ENCODE measurements around the gene KANK3.
A peak's percentile ranks its signal among the peaks of the same experiment; 100 is the strongest.
"Not testable (repeated sequence)": the region's sequence is repeated elsewhere in the genome, so short reads cannot be mapped to it uniquely, and the experiment has no call there.

The KANK3 gene

GRCh38 chr19:8370176-8371010 is 27.3 kb upstream of the KANK3 start:
- DNase-seq (ENCODE audit: low spot score): no peak

DNA sequence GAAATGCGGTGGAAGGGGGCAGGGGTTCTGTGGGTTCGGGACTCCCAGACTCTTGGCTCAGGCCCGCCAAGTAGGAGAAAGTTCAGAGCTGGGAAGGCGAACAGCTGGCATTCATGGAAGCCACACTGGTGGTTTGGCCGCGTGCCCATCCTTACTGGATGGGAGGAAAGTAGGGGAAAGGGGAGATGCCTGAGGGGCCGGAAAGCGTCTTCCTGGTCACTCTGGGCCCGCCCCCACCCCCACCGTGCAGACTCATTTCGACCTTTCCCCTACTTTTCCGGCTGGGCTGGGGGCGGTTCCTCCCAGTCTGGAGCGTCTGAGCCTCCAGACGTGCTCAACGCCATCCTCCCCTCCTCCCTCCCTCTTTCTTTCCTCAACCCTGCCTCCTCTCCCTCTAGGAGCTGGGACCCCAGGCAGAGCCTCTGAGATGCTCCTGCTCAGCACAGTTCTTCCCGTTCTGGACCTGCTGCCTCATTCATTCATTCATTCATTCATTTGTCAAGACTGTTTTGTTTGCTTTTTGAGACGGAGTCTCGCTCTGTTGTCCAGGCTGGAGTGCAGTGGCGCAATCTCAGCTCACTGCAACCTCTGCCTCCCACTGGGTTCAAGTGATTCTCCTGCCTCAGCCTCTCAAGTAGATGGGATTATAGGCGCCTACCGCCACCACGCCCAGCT is 24.4 kb upstream of the KANK3 start:
- DNase-seq (ENCODE audit: low spot score): peak; percentile 89

GRCh38 chr19:8366961-8367326 is 23.9 kb upstream of the KANK3 start:
- DNase-seq (ENCODE audit: low spot score): peak; percentile 47

- no peak for DNase-seq (ENCODE audit: low spot score)
These were observed 23.1 kb upstream of the KANK3 start for GRCh38 chr19:8366121-8366581.

- DNase-seq (ENCODE audit: low spot score): peak; percentile 65
These were observed 21.0 kb upstream of the KANK3 start, which contains the start of gene ANGPTL4 for GRCh38 chr19:8363803-8364771. Gene ANGPTL4, plus strand, starts transcription at chr19:8364155. Its CDS starts 167 bp downstream, at chr19:8364322.

DNA sequence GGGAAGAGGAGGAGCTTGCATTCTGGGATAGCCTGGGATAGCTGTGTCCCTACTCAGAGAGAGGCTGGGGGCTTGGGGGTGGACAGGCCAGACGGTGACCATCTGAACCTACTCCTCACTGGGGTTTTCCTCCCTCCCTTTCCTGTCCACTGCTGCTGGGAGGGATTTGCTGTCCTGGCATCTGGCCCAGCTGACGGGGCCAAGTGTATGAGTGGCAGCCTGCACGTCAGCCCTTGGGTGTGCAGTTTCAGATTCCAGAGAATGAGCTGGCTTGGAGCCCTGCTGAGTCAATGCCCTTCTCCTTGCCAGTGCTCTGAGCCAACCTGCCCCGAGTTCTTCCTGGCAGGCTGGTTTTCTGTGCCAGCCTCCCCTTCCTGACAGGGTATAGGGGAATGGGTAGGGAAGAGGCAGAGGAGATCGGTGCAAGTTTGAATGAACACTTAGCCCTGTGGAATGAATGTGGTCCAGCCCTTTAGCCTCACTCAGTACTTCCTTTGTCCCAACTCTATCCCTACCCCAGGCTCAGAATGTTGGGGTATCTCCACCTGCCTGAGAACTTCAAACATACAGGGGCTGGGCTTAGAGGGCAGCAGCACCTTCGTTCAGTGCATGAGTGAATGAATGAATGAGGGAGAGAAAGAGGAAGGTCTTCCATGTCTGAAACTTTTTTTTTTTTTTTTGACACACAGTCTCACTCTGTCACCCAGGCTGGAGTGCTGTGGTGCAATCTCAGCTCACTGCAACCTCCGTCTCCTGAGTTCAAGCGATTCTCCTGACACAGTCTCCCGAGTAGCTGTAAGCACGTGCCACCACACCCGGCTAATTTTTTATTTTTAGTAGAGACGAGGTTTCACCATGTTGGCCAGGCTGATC is 19.1 kb upstream of the KANK3 start:
- DNase-seq (ENCODE audit: low spot score): peak; percentile 84

DNA sequence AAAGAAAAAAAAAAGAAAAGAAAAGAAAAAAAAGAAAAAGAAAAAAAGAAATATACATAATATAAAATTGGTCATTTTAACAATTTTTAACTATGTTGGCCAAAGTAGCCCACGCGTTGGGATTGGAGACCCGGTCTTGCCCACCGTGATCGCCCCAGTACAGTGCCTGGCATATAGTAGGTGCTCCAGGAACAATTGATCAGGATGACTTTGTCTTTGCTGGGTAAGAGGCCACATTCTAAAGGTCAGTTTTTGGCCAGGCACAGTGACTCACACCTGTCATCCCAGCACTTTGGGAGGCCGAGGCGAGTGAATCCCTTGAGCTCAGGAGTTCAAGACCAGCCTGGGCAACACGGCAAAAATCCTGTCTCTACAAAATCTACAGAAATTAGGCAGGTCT is 17.1 kb upstream of the KANK3 start:
- DNase-seq (ENCODE audit: low spot score): no peak

GRCh38 chr19:8358948-8359347 is 15.9 kb upstream of the KANK3 start:
- DNase-seq (ENCODE audit: low spot score): no peak

DNA sequence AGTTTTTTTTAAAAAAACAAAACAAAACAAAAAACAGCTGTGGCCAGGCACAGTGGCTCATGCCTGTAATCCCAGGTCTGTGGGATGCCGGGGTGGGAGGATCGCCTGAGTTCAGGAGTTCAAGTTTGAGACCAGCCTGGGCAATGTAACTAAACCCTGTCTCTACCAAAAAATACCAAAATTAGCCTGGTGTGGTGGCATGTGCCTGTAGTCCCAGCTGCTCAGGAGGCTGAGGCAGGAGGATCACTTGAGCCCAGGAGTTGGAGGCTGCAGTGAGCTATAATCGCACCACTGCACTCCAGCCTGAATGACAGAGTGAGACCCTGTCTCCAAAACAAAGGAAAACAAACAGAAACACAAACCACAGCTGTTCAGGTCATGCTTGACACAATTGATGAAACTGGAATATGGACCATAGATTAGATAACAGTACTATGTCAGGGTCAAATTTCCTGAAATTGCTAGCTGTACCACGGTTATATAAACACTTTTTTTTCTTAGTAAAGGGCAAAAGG is 14.0 kb upstream of the KANK3 start:
- DNase-seq (ENCODE audit: low spot score): no peak

GRCh38 chr19:8355631-8356402 is 12.8 kb upstream of the KANK3 start:
- no peak for DNase-seq (ENCODE audit: low spot score)

DNA sequence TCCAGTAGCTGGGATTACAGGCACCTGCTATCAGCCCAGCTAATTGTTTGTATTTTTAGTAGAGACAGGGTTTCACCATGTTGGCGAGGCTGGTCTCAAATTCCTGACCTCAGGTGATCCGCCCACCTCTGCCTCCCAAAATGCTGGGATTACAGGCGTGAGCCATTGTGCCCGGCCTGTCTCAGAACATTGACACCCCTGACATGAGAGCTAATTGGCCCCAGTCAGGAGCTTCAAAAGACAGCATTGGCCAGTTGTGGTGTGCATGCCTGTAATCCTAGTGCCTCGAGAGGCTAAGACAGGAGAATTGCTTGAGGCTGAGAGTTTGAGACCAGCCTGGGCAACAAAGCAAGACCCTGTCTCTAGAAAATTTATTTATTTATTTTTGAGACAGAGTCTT is 9.8 kb upstream of the KANK3 start:
- not testable (repeated sequence) for DNase-seq (ENCODE audit: low spot score)

GRCh38 chr19:8352134-8352827 is 9.2 kb upstream of the KANK3 start:
- no peak for DNase-seq (ENCODE audit: low spot score)

GRCh38 chr19:8349629-8350372 is 6.7 kb upstream of the KANK3 start:
- not testable (repeated sequence) for DNase-seq (ENCODE audit: low spot score)

DNA sequence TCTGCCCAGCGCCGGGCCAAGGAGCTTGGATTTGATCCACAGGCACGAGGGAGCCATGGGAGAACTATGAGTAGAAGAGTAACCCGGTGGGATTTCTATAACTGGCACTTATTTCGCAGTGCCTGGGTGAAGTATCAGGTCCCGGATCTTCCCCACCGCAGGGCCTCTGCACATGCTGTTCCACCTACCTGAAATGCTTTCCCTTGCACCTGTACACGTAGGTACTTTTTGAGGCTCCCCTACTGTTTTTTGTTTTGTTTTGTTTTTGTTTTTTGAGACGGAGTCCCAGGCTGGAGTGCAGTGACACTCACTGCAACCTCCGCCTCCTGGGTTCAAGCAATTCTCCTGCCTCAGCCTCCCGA is 402 bp upstream of the KANK3 start:
- no peak for DNase-seq (ENCODE audit: low spot score)

- no peak for DNase-seq (ENCODE audit: low spot score)
These were observed 762 bp downstream of the KANK3 start for GRCh38 chr19:8342316-8342683.

DNA sequence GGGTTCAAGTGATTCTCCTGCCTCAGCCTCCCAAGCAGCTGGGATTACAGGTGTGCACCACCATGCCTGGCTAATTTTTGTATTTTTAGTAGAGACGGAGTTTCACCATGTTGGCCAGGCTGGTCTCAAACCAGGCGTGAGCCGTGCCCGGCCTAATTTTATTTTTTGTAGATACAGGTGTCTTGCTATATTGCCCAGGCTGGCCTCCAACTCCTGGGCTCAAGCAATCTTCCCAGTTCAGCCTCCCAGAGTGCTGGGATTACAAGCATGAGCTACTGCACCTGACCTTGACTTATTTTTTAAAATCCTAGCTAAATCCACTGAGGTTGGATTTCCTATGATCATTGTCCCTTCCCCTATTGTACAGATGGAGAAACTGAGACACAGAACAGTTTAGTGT is 1.6 kb downstream of the KANK3 start:
- not testable (repeated sequence) for DNase-seq (ENCODE audit: low spot score)

DNA sequence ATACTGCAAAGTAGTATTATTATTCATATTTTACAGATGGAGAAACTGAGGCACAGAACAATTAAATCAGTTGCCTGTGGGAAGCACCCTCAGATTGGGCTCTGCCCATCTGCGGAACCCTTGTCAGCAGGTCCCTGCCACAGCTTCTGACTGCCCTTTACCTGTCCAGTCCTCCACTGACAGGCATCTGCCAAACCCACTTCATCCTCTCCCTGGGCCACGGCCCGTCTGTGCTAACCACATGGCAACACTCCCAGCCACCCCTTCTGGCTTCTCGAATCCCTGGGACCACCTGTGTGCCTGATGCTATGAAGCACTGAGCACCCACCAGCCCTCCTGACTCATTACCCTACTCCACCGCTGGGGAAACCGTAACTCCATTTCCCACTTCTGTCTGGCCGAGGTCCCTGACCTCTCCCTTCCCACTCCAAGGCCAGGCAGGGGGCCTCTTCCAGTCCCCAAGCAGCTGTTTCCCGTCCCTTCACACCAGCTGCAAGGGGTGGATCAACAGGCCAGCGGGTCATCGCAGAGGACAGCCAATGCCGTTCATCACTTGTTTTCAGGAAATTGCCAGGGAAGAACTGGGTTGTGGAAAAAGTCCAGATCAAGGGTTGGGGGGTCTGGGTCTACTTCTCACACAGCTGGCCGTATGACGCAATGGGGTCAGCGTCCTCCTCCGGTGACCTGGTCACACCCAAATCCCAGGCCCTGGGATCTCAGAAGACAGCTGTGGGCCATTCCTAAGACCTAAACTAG is 2.5 kb downstream of the KANK3 start:
- no peak for DNase-seq (ENCODE audit: low spot score)

GRCh38 chr19:8338835-8339234 is 4.2 kb downstream of the KANK3 start:
- DNase-seq (ENCODE audit: low spot score): no peak
